ENCODE data around the gene SH3RF3.

DNA sequence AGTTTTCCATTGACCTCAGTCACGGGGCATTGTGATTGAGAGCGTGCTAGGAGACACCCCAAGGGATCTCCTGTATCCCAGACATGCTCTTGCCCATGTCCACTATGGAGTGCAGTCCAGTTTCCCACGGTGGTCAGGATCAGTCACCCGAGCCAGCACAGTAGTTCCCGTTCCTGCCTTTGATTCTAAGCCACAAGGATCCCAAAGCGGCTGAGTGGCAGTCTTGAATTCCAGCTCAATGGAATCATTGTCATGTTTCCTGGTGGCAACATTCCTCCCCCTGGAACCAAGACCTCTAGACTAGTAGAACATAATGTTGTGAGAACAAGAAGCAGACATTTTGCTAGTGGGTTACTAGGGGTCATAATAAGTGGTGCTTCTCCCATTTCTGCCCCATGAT is 330.5 kb downstream of the SH3RF3 start:
- TF ChIP-seq GATA2 (IDR thresholded peaks at IDR 0.05; ENCODE audit: low read depth, low read length) (no peak), GATA3 (IDR thresholded peaks at IDR 0.05; ENCODE audit: low read depth, low read length) (no peak)
